T-helper 1 cell treated with Interleukin-12 subunit alpha and Interleukin-12 subunit beta and Interleukin-4 antibody, amounts not matched to agents 30 ng/mL and 1 ng/mL, for 36 hours (primary cell): ENCODE results near the gene UBR3. TPM values are rescaled to one million over a fixed set of nuclear protein-coding genes. Genes with fewer than 3 reads are reported as not detected.
"Not testable (repeated sequence)": the region's sequence is repeated elsewhere in the genome, so short reads cannot be mapped to it uniquely, and the experiment has no call there.

Experiments
- intact Hi-C: fragments of 100-400 bp; cut with micrococcal nuclease; formaldehyde crosslinking; loops from one replicate; pipeline ENCODE4 v1.15.1; 2024
- total RNA-seq: library from RNA; stranded (reverse); gene quantifications from 2 replicates; pipeline ENCODE4 v1.2.3, GENCODE V29; 2022

The UBR3 gene
- total RNA-seq, 1 donor from 2014 or later = 27.1 TPM

DNA sequence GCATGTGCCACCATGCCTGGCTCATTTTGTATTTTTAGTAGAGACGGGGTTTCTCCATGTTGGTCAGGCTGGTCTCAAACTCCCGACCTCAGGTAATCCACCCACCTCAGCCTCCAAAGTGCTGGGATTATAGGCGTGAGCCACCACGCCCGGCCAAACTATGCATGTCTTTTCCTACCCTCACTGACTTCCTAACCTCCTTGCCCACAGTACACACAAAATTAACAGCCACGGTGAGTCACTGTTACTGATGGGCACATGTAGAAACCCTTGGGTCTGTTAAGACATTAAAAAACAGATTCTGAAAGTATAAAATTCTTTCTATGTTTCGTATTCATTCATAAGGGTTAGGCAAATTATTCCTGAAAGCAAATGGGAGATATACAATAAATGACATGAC, 7.2 kb upstream of the UBR3 start:
- intact Hi-C loops = loop anchor here (10.0 kb wide), 4 partner anchors 715 to 1615 kb away; partner anchors contain the start of genes DCAF17, METTL8 and SPC25

DNA sequence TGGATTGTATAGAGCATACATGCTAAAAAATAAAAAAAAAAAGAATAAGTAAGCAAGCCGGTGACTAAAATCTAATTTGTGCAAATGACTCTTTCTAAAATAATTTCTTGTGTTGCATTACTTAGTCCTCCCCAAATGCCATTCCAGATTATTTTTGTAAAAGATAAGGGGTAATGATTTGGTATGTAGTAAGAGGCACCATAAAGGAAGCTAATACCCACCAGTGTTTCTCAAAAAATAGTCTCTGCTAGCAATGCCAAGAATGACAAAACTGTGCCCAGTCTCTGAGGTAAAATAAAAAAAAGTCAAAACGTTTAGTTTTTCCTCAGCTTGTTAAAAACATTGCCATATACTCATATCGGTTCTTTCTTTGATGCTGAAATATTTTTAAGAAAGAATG, 5.2 kb upstream of the UBR3 start:
- intact Hi-C loops = loop anchor here (10.0 kb wide), 4 partner anchors 717 to 1613 kb away; partner anchors contain the start of genes DCAF17, METTL8 and SPC25

DNA sequence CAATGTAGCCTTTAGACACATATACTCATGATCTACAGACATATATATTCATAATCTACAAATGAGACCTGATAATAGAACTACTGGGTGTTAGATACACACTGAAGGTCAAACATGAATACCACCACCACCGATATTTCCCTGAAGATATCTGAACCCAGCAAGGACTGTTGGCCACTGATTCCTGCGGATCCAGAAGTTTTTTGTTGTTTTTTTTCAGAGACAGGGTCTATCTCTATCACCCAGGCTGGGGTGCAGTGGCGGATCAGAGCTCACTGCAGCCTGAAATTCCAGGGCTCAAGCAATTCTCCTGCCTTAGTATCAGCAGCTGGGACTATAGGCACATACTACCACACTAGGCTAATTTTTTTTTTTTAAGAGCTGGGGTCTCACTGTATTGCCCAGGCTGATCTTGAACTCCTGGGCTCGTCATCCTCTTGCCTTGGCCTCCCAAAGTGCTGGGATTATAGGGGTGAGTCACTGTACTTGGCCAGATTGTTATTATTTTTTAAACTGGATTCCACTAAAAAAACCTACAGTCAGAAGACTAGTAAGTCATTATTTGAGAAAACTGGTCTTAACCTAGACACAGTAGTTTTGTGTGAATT, 4.4 kb upstream of the UBR3 start:
- intact Hi-C loops = loop anchor here (10.0 kb wide), 4 partner anchors 718 to 1612 kb away; partner anchors contain the start of genes DCAF17, METTL8 and SPC25

DNA sequence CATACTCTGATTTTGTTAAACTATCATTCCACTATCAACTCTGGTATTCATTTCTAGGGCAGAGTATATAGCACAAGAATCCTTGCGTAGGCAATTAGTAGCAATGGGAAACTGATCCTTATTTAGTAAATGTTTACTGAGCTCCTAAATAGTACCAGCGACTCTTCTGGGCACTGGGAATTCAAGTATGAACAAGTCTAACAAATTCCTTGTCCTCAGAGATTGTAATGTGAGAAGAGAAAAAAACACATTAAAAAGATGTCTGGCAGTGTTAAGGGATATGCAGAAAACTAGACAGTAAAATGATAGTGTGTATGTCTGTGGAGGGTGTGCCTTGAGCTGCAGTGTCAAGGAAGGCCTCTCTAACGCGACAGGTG, 3.3 kb upstream of the UBR3 start:
- intact Hi-C loops = loop anchor here (1.0 to 10.0 kb wide), 11 partner anchors 8 to 1611 kb away; partner anchors contain the start of genes BBS5, DCAF17, FASTKD1 and METTL8

GRCh38 chr2:169824373-169825333, 2.6 kb upstream of the UBR3 start, which contains the start of gene METTL5:
METTL5 (minus strand) TSS chr2:169824905; CDS start chr2:169824597, 308 bp downstream.
- intact Hi-C loops = loop anchor here (1.0 to 10.0 kb wide), 12 partner anchors 8 to 1610 kb away; partner anchors contain the start of genes BBS5, DCAF17, FASTKD1 and METTL8

GRCh38 chr2:169828141-169828811, 1.0 kb downstream of the UBR3 start:
- intact Hi-C loops = loop anchor here (5.0 to 10.0 kb wide), 5 partner anchors 723 to 1607 kb away; partner anchors contain the start of genes DCAF17, METTL8, SPC25 and STK39

DNA sequence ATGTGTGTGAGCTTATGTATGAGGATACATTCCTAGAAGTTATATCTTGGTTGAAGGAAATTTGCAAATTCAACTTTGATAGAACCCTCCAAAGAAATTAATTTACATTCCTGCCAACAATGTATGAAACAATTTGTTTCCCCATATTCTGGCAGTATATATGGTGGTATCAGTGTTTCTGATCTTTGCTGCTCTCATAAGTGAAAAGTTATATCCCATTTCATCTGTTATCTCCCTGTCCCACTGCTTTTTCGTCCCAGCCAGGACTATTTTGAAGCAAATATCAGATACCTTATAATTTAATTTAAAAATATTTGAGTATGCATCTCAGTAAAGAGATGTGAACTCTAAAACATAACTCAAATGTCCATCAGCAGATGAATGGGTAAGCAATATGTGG, 7.1 kb downstream of the UBR3 start:
- intact Hi-C loops = no loop called here

GRCh38 chr2:169838743-169839489, 11.7 kb downstream of the UBR3 start:
- intact Hi-C loops = no loop called here

DNA sequence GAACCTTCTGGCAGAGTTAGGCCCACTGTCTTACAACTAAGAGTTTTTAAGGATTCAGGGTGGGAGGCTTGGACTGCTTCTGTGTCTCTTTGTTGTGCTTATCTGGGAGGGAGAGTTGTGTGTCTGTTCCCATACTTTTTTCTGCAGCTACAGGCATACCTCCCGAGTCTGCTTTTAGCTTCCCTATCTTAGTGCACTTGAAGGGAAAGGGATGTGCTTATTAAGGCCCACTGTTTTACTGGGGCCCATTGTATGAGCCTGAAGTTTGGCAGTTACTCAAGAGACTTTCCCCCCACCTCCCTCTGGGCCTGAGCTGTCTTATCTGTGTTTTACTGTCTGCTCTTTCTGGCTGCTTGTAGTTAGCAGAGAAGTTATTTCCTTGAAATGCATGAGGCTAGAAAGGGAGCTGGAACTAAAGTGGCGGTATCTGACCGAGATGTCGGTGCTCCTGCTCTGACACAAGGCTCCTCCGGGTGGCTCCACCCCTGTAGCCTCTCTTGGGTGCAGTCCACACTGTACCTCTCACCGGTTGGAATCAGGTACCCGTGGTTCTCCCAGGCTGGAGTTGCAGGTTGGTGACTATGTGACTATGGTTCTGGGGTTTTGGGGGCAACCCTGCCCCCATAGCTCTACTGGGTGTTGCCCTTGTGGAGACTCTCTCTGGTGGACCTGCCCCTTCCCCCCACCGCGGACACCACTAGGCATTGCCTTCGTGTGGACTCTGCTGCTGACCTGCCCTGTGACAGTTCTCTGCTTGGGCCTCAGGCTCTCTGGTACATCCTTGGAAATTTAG, 12.9 kb downstream of the UBR3 start:
- intact Hi-C loops = no loop called here

DNA sequence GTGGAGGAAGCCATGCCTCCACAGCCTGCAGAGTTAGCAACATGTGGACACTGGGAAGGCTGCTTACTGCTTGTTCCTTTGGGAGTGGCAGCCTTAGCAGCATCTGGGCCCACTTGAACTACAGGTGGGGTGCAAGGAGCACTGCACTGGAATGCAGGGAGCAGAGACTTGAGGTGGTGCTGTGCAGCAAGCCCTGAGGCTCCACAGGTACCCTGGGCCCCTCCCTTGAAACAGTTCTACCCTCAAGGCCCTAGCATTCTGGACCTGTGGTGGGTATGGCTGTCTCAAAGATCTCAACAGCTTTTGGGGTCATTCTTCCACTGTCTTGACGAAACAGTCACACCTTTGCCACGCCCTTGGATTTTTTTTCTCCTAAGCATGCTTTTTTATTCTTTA, 13.5 kb downstream of the UBR3 start:
- intact Hi-C loops = no loop called here

DNA sequence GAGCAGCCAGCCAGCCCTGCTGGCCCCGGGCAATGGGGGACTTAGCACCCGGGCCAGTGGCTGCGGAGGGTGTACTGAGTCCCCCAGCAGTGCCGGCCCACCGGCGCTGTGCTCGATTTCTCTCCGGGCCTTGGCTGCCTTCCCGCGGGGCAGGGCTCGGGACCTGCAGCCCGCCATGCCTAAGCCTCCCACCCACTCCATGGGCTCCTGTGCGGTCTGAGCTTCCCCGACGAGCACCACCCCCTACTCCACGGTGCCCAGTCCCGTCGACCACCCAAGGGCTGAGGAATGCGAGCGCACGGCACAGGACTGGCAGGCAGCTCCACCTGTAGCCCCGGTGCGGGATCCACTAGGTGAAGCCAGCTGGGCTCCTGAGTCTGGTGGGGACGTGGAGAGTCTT, 14.4 kb downstream of the UBR3 start:
- intact Hi-C loops = not testable (repeated sequence)

DNA sequence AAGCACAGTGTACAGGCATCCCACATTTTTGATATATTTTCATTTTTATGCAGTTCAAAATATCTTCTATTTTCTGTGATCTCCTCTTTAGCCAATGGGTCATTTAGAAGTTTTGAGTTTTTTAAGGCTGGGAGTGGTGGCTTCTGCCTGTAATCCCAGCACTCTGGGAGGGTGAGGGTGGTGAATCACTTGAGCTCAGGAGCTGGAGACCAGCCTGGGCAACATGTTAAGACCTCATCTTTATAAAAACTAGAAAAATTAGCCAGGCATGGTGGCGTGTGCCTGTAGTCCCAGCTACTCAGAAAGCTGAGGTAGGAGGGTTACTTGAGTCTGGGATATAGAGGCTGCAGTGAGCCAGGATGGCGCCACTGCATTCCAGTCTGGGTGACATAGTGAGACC, 17.8 kb downstream of the UBR3 start:
- intact Hi-C loops = no loop called here

GRCh38 chr2:169848959-169849693, 21.9 kb downstream of the UBR3 start:
- intact Hi-C loops = not testable (repeated sequence)

GRCh38 chr2:169849710-169850109, 22.5 kb downstream of the UBR3 start:
- intact Hi-C loops = no loop called here

DNA sequence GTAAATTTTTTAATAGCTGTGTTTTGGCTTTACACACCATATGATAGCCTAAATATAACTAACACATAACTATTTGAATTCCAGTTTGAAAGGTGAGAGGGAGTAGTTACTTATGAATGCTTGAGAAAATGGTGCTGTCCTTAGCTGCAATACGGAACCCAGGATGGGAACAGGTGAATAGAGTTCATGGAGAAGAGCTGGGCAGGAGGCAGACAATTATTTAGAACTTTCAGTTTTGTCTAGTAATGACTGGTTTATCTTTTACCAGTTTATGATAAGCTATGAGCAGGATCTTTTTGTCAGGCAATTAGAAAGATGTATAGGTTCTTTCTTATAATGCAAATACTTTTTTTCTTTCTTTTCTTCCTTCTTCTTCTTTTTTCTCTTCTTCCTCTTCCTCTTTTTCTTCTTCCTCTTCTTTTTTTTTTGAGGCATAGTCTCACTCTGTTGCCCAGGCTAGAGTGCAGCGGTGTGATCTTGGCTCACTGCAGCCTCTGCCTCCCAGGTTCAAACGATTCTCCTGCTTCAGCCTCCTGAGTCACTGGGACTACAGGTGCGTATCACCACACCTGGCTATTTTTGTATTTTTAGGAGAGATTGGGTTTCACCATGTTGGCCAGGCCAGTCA, 25.9 kb downstream of the UBR3 start:
- intact Hi-C loops = no loop called here

GRCh38 chr2:169855281-169856258, 28.3 kb downstream of the UBR3 start:
- intact Hi-C loops = not testable (repeated sequence)

DNA sequence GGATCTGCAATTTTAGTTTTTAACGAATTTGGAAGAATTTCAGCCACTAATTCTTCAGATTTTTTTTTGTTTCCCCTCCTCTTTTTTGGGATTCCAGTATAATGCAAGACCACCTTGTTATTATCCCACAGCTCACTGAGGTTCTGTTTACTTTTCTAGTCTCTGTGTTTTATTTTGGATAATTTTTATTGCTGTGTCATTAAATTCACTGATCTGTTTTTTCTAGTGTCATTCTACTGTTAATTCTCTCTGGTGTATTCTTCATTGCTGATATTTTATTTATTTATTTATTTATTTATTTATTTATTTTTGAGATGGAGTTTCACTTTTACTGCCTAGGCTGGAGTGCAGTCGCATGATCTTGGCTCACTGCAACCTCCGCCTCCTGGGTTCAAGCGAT, 32.2 kb downstream of the UBR3 start:
- intact Hi-C loops = no loop called here
